H1 (cell line): ENCODE results near the gene CHST1. TPM values are rescaled to one million over a fixed set of nuclear protein-coding genes. Genes with fewer than 3 reads are reported as not detected.

ENCODE experiments used
- BACH1 ChIP-seq: IDR thresholded peaks from 2 replicates; pipeline ENCODE4 v1.6.1; 2012; ENCODE audit warnings: low read length, improper control_type of control experiment
- CEBPB ChIP-seq: IDR thresholded peaks from 2 replicates; pipeline ENCODE4 v1.6.1; 2012; ENCODE audit warnings: low read depth, low read length
- CHD7 ChIP-seq: fragments of 300-600 bp; sonication (generic); IDR thresholded peaks from 2 replicates; pipeline ENCODE4 v1.7.1; 2012; ENCODE audit warnings: low read length, moderate library complexity, mild to moderate bottlenecking, inconsistent platforms; ENCODE audit not compliant: insufficient replicate concordance
- MAX ChIP-seq: IDR thresholded peaks from 2 replicates; pipeline ENCODE4 v1.6.1; 2012; ENCODE audit warnings: inconsistent platforms
- RBBP5 ChIP-seq: IDR thresholded peaks from 2 replicates; pipeline ENCODE4 v1.7.1; 2012; ENCODE audit warnings: low read depth, mild to moderate bottlenecking, inconsistent platforms, low read length, moderate library complexity, borderline replicate concordance
- SAP30 ChIP-seq: fragments of 300-600 bp; sonication (generic); IDR thresholded peaks from 2 replicates; pipeline ENCODE4 v1.7.1; 2012; ENCODE audit warnings: low read length, moderate library complexity, mild to moderate bottlenecking, inconsistent platforms; ENCODE audit not compliant: insufficient read depth, insufficient replicate concordance
- TAF1 ChIP-seq: IDR thresholded peaks from 2 replicates; pipeline ENCODE4 v1.6.1; 2011; ENCODE audit warnings: mild to moderate bottlenecking, low read depth, low read length
- polyA plus RNA-seq, 7 experiments: library from polyadenylated mRNA; depleted of rRNA in 3 of 7; stranded (reverse) in 5 of 7; unstranded in 2 of 7; fragments of >200 nt in 5 of 7; fragments of 200-250 nt in 2 of 7; gene quantifications; 1 replicate in 5 of 7; 2 replicates in 1 of 7; 4 replicates in 1 of 7; pipeline versions ENCODE4 v1.2.1 to v1.2.3, GENCODE V29; 2011 to 2013; ENCODE audit warnings: missing spikeins in 2 of 7, mixed read lengths in 2 of 7
- total RNA-seq: library from RNA; stranded (reverse); fragmentation: NEBNext Ultra II Directional; extraction: Animal tissue kit (Norgen Biotek cat#: 25700); gene quantifications from 2 replicates; pipeline ENCODE4 v1.2.1, GENCODE V29; 2021

The CHST1 gene
- total and polyA plus RNA-seq, 2 of the 8 experiments (the other 6 are each of a cell fraction or from before 2014, with no cell fraction given) = 1.6 to 3.8 TPM

- TF ChIP-seq CHD7 (no peak), BACH1 (no peak), CEBPB (no peak), MAX (no peak), SAP30 (no peak), TAF1 (no peak), RBBP5 (no peak)
Measured at GRCh38 chr11:45609337-45609736, 56.1 kb downstream of the CHST1 start (continued).
